Retinal pigment epithelial cell (primary cell): ENCODE results near the gene DSG1.

ENCODE experiments used
- DNase-seq: peaks from one replicate; pipeline ENCODE4 v3.0.0-alpha.2; 2010; ENCODE audit warnings: low read depth
- H3K4me3 ChIP-seq: 2 replicates; pipeline ENCODE4 v1.5.1; 2011; ENCODE audit warnings: mild to moderate bottlenecking, low read length, control low read depth, moderate library complexity
- CTCF ChIP-seq: conservative IDR thresholded peaks from 2 replicates; pipeline ENCODE4 v1.5.1; 2011; ENCODE audit warnings: low read depth, low read length, control low read depth, inconsistent platforms

DSG1 gene

DNA sequence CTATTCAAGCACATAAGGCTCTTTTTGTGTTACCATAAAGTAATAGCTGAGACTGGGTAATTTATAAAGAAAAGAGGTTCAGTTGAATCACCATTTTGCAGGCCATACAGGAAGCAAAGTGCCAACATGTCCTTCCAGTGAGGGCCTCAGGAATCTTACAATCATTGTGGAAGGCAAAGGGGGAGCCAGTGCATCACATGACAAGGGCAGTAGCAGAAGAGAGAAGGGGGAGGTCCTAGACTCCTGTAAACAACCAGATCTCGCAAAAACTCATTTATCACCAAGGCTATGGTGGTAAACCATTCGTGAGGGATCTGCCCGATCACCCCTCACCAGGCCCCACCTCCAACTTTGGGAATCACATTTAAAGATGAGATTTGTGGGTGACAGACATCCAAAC lies 75.3 kb downstream of the DSG1 start:
- no peak for DNase-seq
- TF ChIP-seq CTCF: no peak

DNA sequence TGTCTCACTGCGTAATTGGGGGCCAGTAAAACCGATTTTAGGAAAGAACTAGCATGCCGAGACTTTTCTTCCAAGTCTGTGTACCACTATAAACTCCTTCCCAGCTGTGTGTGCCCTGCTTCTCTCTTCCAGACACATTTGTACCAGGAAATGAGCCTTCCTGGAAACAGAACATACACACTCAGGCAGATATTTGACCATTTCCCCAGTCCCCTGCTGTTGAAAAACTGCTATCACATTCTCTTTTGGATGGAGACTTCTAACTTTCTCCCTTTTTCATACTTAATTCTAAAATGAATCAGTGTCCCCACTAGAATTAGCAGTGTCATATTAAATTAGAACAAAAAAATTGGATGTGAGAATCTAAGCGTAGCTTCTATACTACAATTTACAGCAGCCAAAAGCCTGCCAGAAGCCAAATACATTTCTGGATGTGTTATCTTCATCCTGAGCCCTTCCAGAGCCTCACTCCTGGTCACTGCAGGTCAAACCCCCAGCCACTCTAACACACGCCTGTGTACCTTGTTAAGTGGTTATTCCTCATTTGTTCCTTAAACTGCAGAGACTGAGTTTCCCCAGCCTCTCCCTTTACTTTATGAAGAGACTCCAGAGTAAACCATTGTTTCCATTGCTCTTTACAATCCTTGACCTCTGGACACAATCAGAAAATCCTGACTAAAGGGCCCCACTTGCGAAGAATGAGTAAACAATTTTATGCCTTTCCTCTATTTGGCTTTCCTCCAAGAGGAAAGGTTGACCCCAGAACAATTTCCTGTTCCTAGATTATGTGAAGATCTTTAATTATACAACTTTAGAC lies 79.0 kb downstream of the DSG1 start:
- no peak for DNase-seq
- H3K4me3 ChIP-seq: no peak overlapping the region
- no peak for TF ChIP-seq CTCF

More for the DNA sequence above, 75.3 kb downstream of the DSG1 start:
- no peak overlapping the region for H3K4me3 ChIP-seq

- H3K4me3 ChIP-seq: no peak overlapping the region
- TF ChIP-seq CTCF: no peak
- no peak for DNase-seq
Observed at GRCh38 chr18:31398191-31398590, 80.2 kb downstream of the DSG1 start.

- TF ChIP-seq CTCF: no peak
- no peak overlapping the region for H3K4me3 ChIP-seq
- peak; percentile 41 for DNase-seq
Observed at GRCh38 chr18:31399306-31400032, 81.5 kb downstream of the DSG1 start.

DNA sequence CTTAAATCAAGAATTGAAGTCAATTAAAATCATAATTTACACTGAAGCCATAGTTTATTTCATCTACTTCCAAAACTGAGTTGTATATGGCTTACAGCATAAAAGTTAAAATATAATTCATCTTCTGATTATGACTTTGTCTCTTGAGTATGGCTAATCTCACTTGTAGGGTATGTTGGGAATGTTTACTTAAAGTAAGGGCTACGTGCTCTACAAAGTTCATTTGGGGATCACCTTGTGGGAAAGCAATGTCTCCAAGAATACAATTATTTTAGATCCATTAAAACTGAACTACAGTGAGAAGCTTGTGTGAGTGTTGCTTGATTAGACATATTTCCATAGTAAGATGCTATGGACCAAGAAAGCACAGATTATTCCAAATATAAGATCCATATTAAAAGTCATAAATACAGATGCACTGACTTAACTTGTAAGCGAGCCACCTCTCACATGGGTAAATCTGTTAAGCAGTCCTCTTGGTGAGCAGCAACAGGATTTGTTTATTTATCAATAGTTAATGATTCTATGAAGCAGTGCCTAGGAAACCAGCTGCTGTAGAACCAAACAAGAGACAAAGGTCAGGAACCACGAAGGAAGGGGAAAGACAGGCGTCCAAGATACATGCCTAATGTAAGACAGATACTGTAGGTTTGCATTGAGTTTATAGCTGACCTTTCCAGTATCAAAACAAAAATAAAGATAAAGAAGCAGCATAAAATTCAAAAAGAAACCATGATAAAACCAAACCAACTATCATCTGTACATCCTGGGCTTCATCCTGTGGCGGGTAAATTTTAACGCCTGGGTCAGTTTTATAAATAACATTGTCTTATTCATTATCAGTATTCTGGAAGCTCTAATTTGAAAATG lies 83.4 kb downstream of the DSG1 start:
- peak; percentile 2 for DNase-seq
- TF ChIP-seq CTCF: no peak
- H3K4me3 ChIP-seq: no peak overlapping the region

GRCh38 chr18:31402026-31402373 lies 84.0 kb downstream of the DSG1 start:
- no peak for DNase-seq
- TF ChIP-seq CTCF: no peak
- H3K4me3 ChIP-seq: no peak overlapping the region
